HepG2 (cell line): ENCODE measurements around the gene KHK. TPM values are rescaled to one million over a fixed set of nuclear protein-coding genes. Genes with fewer than 3 reads are reported as not detected.

ENCODE experiments used
- ARID2 ChIP-seq: sonication (generic); formaldehyde crosslinking; IDR thresholded peaks from 2 replicates; pipeline ENCODE4 v1.8.1; 2022; ENCODE audit warnings: mild to moderate bottlenecking, missing genetic modification reagents, borderline replicate concordance
- ARNT ChIP-seq: fragments of 450-650 bp; IDR thresholded peaks from 2 replicates; pipeline ENCODE4 v1.6.1; 2017
- CENPT ChIP-seq: sonication (generic); formaldehyde crosslinking; IDR thresholded peaks from 2 replicates; pipeline ENCODE4 v1.8.0; 2022; ENCODE audit warnings: low read depth, mild to moderate bottlenecking, moderate library complexity, missing genetic modification reagents
- GATAD2A ChIP-seq: IDR thresholded peaks from 2 replicates; pipeline ENCODE4 v1.6.1; 2016
- HINFP ChIP-seq: sonication (generic); formaldehyde crosslinking; IDR thresholded peaks from 2 replicates; pipeline ENCODE4 v1.4.0; 2020; ENCODE audit warnings: low read depth, mild to moderate bottlenecking, missing genetic modification reagents
- JUNB ChIP-seq: sonication (generic); formaldehyde crosslinking; IDR thresholded peaks from 2 replicates; pipeline ENCODE4 v1.8.0; 2022; ENCODE audit warnings: missing genetic modification reagents, mild to moderate bottlenecking, borderline replicate concordance
- LRRFIP1 ChIP-seq: sonication (generic); formaldehyde crosslinking; conservative IDR thresholded peaks from 2 replicates; pipeline ENCODE4 v1.4.0; 2020; ENCODE audit warnings: missing genetic modification reagents
- NCOA1 ChIP-seq: sonication (generic); formaldehyde crosslinking; IDR thresholded peaks from 2 replicates; pipeline ENCODE4 v1.9.0; 2021; ENCODE audit warnings: missing genetic modification reagents
- NR3C1 ChIP-seq: sonication (generic); formaldehyde crosslinking; IDR thresholded peaks from 2 replicates; pipeline ENCODE4 v1.4.0; 2020; ENCODE audit warnings: missing genetic modification reagents
- ZBTB8A ChIP-seq: sonication (generic); formaldehyde crosslinking; IDR thresholded peaks from 2 replicates; pipeline ENCODE4 v1.4.0; 2020; ENCODE audit warnings: mild to moderate bottlenecking, low read depth, missing genetic modification reagents, borderline replicate concordance
- ZC3H13 ChIP-seq: sonication (generic); formaldehyde crosslinking; IDR thresholded peaks from 2 replicates; pipeline ENCODE4 v1.8.1; 2023; ENCODE audit warnings: mild to moderate bottlenecking, missing genetic modification reagents, moderate library complexity
- ZFP62 ChIP-seq: sonication (generic); formaldehyde crosslinking; IDR thresholded peaks from 2 replicates; pipeline ENCODE4 v1.4.0; 2020; ENCODE audit warnings: missing genetic modification reagents
- ZNF253 ChIP-seq: sonication (generic); formaldehyde crosslinking; IDR thresholded peaks from 2 replicates; pipeline ENCODE4 v1.8.0; 2022; ENCODE audit warnings: mild to moderate bottlenecking, missing genetic modification reagents, borderline replicate concordance
- ZNF607 ChIP-seq: sonication (generic); formaldehyde crosslinking; IDR thresholded peaks from 2 replicates; pipeline ENCODE4 v1.5.1; 2020; ENCODE audit warnings: missing genetic modification reagents, mild to moderate bottlenecking, borderline replicate concordance
- ZNF619 ChIP-seq: sonication (generic); formaldehyde crosslinking; IDR thresholded peaks from 2 replicates; pipeline ENCODE4 v1.4.0; 2020; ENCODE audit warnings: mild to moderate bottlenecking, missing genetic modification reagents
- ZNF713 ChIP-seq: sonication (generic); formaldehyde crosslinking; IDR thresholded peaks from 2 replicates; pipeline ENCODE4 v1.4.0; 2020; ENCODE audit warnings: mild to moderate bottlenecking, missing genetic modification reagents
- ZNF766 ChIP-seq: sonication (generic); formaldehyde crosslinking; IDR thresholded peaks from 2 replicates; pipeline ENCODE4 v1.5.0; 2020; ENCODE audit warnings: missing genetic modification reagents, borderline replicate concordance
- ZNF841 ChIP-seq: sonication (generic); formaldehyde crosslinking; IDR thresholded peaks from 2 replicates; pipeline ENCODE4 v1.8.1; 2023; ENCODE audit warnings: missing genetic modification reagents, borderline replicate concordance
- polyA plus RNA-seq, 8 experiments: library from polyadenylated mRNA; depleted of rRNA in 3 of 8; stranded (reverse) in 7 of 8; unstranded in 1 of 8; fragments of >200 nt; fragmentation: Illumina TruSeq in 4 of 8; extraction: Trizol in 4 of 8; gene quantifications; 2 replicates each; pipeline versions ENCODE4 v1.2.1 to v1.2.3, GENCODE V29; 2011 to 2016; ENCODE audit warnings: low read depth in 4 of 8, missing spikeins in 1 of 8, mixed read lengths in 1 of 8; ENCODE audit not compliant: insufficient read depth in 1 of 8
- total RNA-seq, 5 experiments: library from RNA; depleted of rRNA; stranded (reverse); fragments of >200 nt; fragmentation: Illumina TruSeq; extraction: Trizol; gene quantifications; 2 replicates each; pipeline ENCODE4 v1.2.3, GENCODE V29; 2016; ENCODE audit warnings: low read depth in 1 of 5
- TF ChIP-seq, protein P1 (sequence below): sonication (generic); formaldehyde crosslinking; IDR thresholded peaks from 2 replicates; pipeline ENCODE4 v1.4.0; 2020; ENCODE audit warnings: missing genetic modification reagents, borderline replicate concordance
- TF ChIP-seq, protein P2 (sequence below): sonication (generic); formaldehyde crosslinking; conservative IDR thresholded peaks from 2 replicates; pipeline ENCODE4 v1.8.1; 2023; ENCODE audit warnings: missing genetic modification reagents

The KHK gene
- total and polyA plus RNA-seq, 2 of the 13 experiments (the other 11 are each of a cell fraction or from before 2014, with no cell fraction given) = 40.9 to 99.2 TPM

- TF ChIP-seq, protein P1, sequence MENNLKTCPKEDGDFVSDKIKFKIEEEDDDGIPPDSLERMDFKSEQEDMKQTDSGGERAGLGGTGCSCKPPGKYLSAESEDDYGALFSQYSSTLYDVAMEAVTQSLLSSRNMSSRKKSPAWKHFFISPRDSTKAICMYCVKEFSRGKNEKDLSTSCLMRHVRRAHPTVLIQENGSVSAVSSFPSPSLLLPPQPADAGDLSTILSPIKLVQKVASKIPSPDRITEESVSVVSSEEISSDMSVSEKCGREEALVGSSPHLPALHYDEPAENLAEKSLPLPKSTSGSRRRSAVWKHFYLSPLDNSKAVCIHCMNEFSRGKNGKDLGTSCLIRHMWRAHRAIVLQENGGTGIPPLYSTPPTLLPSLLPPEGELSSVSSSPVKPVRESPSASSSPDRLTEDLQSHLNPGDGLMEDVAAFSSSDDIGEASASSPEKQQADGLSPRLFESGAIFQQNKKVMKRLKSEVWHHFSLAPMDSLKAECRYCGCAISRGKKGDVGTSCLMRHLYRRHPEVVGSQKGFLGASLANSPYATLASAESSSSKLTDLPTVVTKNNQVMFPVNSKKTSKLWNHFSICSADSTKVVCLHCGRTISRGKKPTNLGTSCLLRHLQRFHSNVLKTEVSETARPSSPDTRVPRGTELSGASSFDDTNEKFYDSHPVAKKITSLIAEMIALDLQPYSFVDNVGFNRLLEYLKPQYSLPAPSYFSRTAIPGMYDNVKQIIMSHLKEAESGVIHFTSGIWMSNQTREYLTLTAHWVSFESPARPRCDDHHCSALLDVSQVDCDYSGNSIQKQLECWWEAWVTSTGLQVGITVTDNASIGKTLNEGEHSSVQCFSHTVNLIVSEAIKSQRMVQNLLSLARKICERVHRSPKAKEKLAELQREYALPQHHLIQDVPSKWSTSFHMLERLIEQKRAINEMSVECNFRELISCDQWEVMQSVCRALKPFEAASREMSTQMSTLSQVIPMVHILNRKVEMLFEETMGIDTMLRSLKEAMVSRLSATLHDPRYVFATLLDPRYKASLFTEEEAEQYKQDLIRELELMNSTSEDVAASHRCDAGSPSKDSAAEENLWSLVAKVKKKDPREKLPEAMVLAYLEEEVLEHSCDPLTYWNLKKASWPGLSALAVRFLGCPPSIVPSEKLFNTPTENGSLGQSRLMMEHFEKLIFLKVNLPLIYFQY (CRISPR knock-in tag) = peak; percentile 75
- TF ChIP-seq ZNF713 (CRISPR knock-in tag) (no peak), ARID2 (CRISPR knock-in tag) (no peak), ZBTB8A (CRISPR knock-in tag) (no peak), NCOA1 (CRISPR knock-in tag) (no peak), ZFP62 (CRISPR knock-in tag) (0 out of 2 replicates have a peak, but pooled peaks have one; percentile 44), JUNB (no peak), ZNF619 (CRISPR knock-in tag) (no peak), ZNF607 (CRISPR knock-in tag) (no peak; the same call in 1 of the 2 replicates), LRRFIP1 (no peak), HINFP (no peak), NR3C1 (no peak), GATAD2A (CRISPR knock-in tag) (peak; percentile 50; the same call in 1 of the 2 replicates), ZNF253 (CRISPR knock-in tag) (no peak), ZNF841 (CRISPR knock-in tag) (no peak), ZNF766 (CRISPR knock-in tag) (no peak), ZC3H13 (CRISPR knock-in tag) (no peak; the same call in 1 of the 2 replicates), CENPT (CRISPR knock-in tag) (no peak), ARNT (no peak)
- TF ChIP-seq, protein P2, sequence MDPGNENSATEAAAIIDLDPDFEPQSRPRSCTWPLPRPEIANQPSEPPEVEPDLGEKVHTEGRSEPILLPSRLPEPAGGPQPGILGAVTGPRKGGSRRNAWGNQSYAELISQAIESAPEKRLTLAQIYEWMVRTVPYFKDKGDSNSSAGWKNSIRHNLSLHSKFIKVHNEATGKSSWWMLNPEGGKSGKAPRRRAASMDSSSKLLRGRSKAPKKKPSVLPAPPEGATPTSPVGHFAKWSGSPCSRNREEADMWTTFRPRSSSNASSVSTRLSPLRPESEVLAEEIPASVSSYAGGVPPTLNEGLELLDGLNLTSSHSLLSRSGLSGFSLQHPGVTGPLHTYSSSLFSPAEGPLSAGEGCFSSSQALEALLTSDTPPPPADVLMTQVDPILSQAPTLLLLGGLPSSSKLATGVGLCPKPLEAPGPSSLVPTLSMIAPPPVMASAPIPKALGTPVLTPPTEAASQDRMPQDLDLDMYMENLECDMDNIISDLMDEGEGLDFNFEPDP (CRISPR knock-in tag) = no peak
These were observed 15.1 kb upstream of the KHK start, which contains the start of gene OST4 (continued) for GRCh38 chr2:27071277-27071989.
